GM10266 (cell line): ENCODE data around the gene TECPR2.

Source experiments
- DNase-seq: peaks from one replicate; pipeline ENCODE4 v3.0.0; 2012; ENCODE audit errors: extremely low spot score
- CTCF ChIP-seq: IDR thresholded peaks from 2 replicates; pipeline ENCODE4 v1.5.1; 2012; ENCODE audit warnings: mild to moderate bottlenecking, low read depth; ENCODE audit not compliant: control insufficient read depth, insufficient read depth; ENCODE audit errors: missing control alignments

The TECPR2 gene

GRCh38 chr14:102500713-102501112 is 138.0 kb downstream of the TECPR2 start:
- no peak for TF ChIP-seq CTCF
- DNase-seq, result no peak

GRCh38 chr14:102501751-102502315 is 139.1 kb downstream of the TECPR2 start:
- no peak for DNase-seq
- TF ChIP-seq CTCF, result no peak

- no peak for DNase-seq
- no peak for TF ChIP-seq CTCF
Observed at GRCh38 chr14:102502571-102502970, 139.8 kb downstream of the TECPR2 start.

- TF ChIP-seq CTCF, result no peak
- DNase-seq, result no peak
Observed at GRCh38 chr14:102503641-102504327, 141.0 kb downstream of the TECPR2 start.

GRCh38 chr14:102504328-102504999 is 141.7 kb downstream of the TECPR2 start:
- no peak for DNase-seq
- TF ChIP-seq CTCF, result no peak

GRCh38 chr14:102505000-102505619 is 142.4 kb downstream of the TECPR2 start:
- no peak for DNase-seq
- TF ChIP-seq CTCF, result no peak
